ENCODE results near the gene CXCL12. TPM values are rescaled to one million over a fixed set of nuclear protein-coding genes. Genes with fewer than 3 reads are reported as not detected.

The CXCL12 gene
- total and polyA plus RNA-seq, 2 experiments from 2014 or later: 341 to 609 TPM

DNA sequence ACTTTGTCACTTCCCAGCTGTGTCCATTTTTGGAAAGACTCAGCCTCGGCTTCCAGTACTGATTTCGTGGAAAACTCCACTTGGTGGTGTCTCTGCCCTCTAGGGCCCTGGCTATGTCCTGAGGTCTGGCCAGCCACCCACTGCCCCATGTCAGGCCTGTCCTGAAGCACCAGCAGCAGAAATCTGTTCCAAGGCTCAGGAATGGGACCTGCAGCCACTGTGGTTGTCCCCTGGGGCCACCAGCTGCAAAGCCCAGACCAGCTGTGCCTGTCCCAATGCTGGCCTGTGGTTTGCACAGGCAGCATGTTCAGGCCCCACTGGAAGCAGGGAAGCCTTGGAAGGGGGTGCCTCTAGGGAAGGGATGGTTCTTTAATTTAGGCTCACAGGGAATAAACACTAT is 21.2 kb downstream of the CXCL12 start:
- H4K20me1 ChIP-seq (ENCODE audit: insufficient read depth): no peaks in the 10 kb centered on the region
- no peaks in the 10 kb centered on the region for H3K27me3 ChIP-seq (replicated peaks; ENCODE audit: insufficient read depth)
- H3F3A ChIP-seq (ENCODE audit: insufficient read depth): peaks cover 16% of the 10 kb centered on the region; the same call in 1 of the 2 replicates
- H3K36me3 ChIP-seq (ENCODE audit: low read depth): no peaks in the 10 kb centered on the region
- no peak overlapping the region for H3K4me3 ChIP-seq
- H3K4me1 ChIP-seq (ENCODE audit: insufficient read depth): peaks cover 14% of the 10 kb centered on the region; the same call in 1 of the 2 replicates
- H3K9me2 ChIP-seq (ENCODE audit: insufficient read depth): no peaks in the 10 kb centered on the region
- in situ Hi-C loops (cut with MboI): no loop called here
- TF ChIP-seq EZH2 (IDR thresholded peaks at IDR 0.05; ENCODE audit: insufficient read depth, poor library complexity, severe bottlenecking): no peak
- no peak for TF ChIP-seq EZH2phosphoT487 (IDR thresholded peaks at IDR 0.05; ENCODE audit: insufficient read depth, low read depth)
- H3K27ac ChIP-seq: no peak overlapping the region
- no peaks in the 10 kb centered on the region for H3K79me2 ChIP-seq (ENCODE audit: insufficient read depth)
- 89 to 100% methylated on average over 2 of the region's 2 CpGs for WGBS, 2 experiments (ENCODE audit: low coverage in 1 of 2, low lambda C conversion rate in 2 of 2, missing lambda C conversion rate in 2 of 2)
- no peak overlapping the region for H3K4me2 ChIP-seq (ENCODE audit: unreplicated experiment)
- H2AFZ ChIP-seq: no peak overlapping the region
- H3K9ac ChIP-seq: no peak overlapping the region
- H3K9me3 ChIP-seq (ENCODE audit: low read depth): no peaks in the 10 kb centered on the region
- DNase-seq: no peak

DNA sequence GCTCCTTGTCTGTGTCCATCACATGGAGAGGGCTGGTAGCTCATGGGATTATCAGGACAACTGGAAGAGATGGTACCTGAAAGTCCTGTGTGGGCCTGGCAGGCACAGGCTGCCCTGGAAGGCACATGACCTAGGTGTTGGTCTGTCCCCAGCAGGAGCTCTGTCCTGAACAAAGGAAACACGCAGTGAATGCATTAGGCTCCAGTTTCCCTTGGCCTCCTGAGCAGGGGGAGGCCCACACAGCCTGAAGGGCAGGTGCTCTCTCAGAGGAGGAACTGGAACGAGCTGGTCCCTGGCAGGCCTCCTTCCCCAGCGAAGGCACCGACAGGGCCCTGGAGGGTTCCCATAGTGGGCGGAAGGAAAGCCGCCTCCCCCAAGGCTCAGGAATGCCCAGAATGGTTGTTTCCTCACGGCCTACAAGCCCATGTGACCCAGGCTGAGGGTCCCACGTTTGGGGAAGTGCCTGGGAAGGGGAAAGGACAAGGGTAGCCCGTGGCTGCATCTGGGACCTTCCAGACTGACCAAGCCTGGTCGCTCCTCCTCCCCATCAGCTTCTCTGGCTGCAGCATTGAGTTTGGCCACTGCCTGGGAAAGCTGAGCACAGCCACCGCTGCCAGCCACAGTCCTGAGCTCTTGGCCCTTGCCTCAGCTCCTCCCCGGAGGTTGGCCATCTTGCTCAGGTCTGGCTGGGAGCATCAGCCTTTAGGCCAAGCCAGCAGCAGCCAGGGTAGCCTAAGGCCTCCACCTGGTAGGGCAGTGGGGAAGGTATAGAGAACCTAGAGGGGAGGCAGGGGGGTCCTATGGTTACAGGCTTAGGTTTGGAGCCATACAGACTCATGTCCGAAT is 21.8 kb downstream of the CXCL12 start:
- no peaks in the 10 kb centered on the region for H3K9me2 ChIP-seq (ENCODE audit: insufficient read depth)
- no peaks in the 10 kb centered on the region for H3K9me3 ChIP-seq (ENCODE audit: low read depth)
- no peak overlapping the region for H2AFZ ChIP-seq
- H3K27ac ChIP-seq: no peak overlapping the region
- in situ Hi-C loops (cut with MboI): no loop called here
- peaks cover 10% of the 10 kb centered on the region; the same call in 1 of the 2 replicates for H3F3A ChIP-seq (ENCODE audit: insufficient read depth)
- no peak overlapping the region for H3K4me2 ChIP-seq (ENCODE audit: unreplicated experiment)
- H3K27me3 ChIP-seq (replicated peaks; ENCODE audit: insufficient read depth): no peaks in the 10 kb centered on the region
- DNase-seq: no peak
- no peak overlapping the region for H3K4me3 ChIP-seq
- no peaks in the 10 kb centered on the region for H4K20me1 ChIP-seq (ENCODE audit: insufficient read depth)
- H3K9ac ChIP-seq: no peak overlapping the region
- WGBS, 2 experiments (ENCODE audit: low coverage in 1 of 2, low lambda C conversion rate in 2 of 2, missing lambda C conversion rate in 2 of 2): 83 to 84% methylated on average over 12 to 13 of the region's 13 CpGs
- H3K79me2 ChIP-seq (ENCODE audit: insufficient read depth): no peaks in the 10 kb centered on the region
- peaks cover 14% of the 10 kb centered on the region; the same call in 1 of the 2 replicates for H3K4me1 ChIP-seq (ENCODE audit: insufficient read depth)
- TF ChIP-seq EZH2phosphoT487 (IDR thresholded peaks at IDR 0.05; ENCODE audit: insufficient read depth, low read depth): no peak
- no peak for TF ChIP-seq EZH2 (IDR thresholded peaks at IDR 0.05; ENCODE audit: insufficient read depth, poor library complexity, severe bottlenecking)
- no peaks in the 10 kb centered on the region for H3K36me3 ChIP-seq (ENCODE audit: low read depth)

DNA sequence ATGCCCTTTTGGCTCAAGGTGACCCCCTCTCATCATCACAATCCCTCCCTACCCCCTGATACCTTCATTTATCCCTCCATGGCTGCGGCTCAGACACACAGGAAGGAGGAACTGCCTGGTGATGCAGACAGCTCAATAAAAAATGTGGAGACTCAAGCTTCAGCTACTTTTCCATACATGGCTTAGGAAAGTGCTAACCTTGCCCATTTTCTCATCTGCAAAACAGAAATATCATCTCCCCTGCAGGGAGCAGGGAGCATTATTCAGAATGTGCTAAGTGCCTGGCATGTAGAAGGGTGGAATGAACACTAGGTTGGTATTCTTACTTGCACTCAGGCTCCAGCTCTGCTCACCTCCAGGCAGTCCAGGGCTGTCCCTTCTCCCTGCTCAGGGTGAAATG is 23.8 kb downstream of the CXCL12 start:
- H3F3A ChIP-seq (ENCODE audit: insufficient read depth): no peaks in the 10 kb centered on the region
- no peaks in the 10 kb centered on the region for H4K20me1 ChIP-seq (ENCODE audit: insufficient read depth)
- no peaks in the 10 kb centered on the region for H3K79me2 ChIP-seq (ENCODE audit: insufficient read depth)
- TF ChIP-seq EZH2 (IDR thresholded peaks at IDR 0.05; ENCODE audit: insufficient read depth, poor library complexity, severe bottlenecking) (no peak), EZH2phosphoT487 (IDR thresholded peaks at IDR 0.05; ENCODE audit: insufficient read depth, low read depth) (no peak)
- H3K4me1 ChIP-seq (ENCODE audit: insufficient read depth): peaks cover 14% of the 10 kb centered on the region; the same call in 1 of the 2 replicates
- DNase-seq: peak; percentile 65
- H3K27me3 ChIP-seq (replicated peaks; ENCODE audit: insufficient read depth): no peaks in the 10 kb centered on the region
- H3K36me3 ChIP-seq (ENCODE audit: low read depth): no peaks in the 10 kb centered on the region
- H3K9me2 ChIP-seq (ENCODE audit: insufficient read depth): no peaks in the 10 kb centered on the region
- H3K9ac ChIP-seq: no peak overlapping the region
- H2AFZ ChIP-seq: no peak overlapping the region; the same call in 1 of the 2 replicates
- in situ Hi-C loops (cut with MboI): no loop called here
- no peak overlapping the region for H3K27ac ChIP-seq
- 0% methylated on average over 1 of the region's 1 CpG for WGBS, 2 experiments (ENCODE audit: low coverage in 1 of 2, low lambda C conversion rate in 2 of 2, missing lambda C conversion rate in 2 of 2)
- no peak overlapping the region for H3K4me2 ChIP-seq (ENCODE audit: unreplicated experiment)
- no peaks in the 10 kb centered on the region for H3K9me3 ChIP-seq (ENCODE audit: low read depth)
- H3K4me3 ChIP-seq: no peak overlapping the region

DNA sequence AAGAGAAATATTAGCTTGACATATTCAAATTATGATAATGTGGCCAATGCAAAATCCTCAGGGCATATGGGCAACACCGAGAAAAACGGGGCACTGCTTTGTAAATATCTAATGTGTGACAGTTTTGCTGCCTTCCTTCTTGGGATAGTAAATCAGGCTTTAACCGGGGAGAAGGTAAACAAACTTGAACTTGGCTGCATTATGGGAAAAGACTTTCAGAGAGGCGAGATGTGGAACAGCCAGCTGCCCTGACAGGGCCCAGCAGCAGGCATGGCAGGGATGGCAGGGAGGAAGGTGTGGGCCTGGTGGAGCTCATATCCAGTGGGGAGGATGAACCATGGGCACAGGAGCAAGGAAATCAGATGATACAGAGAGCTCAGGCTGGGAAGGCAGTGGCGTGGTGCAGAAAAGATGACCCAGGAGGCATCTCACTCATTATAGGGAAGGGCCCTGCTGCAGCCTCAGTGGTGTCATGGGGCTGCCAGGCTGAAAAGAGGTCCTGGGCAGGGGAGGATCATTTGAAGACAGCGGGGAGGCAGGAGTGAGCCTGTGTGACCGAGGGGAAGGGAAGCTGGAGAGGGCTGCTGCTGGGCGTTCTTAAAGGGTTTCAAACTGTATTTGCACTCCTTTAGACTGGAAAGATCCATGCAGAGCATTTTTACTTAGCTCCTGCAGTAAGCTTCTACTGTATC is 26.7 kb downstream of the CXCL12 start:
- 77 to 78% methylated on average over 8 of the region's 8 CpGs for WGBS, 2 experiments (ENCODE audit: low coverage in 1 of 2, low lambda C conversion rate in 2 of 2, missing lambda C conversion rate in 2 of 2)
- no peak overlapping the region for H3K4me2 ChIP-seq (ENCODE audit: unreplicated experiment)
- H3K36me3 ChIP-seq (ENCODE audit: low read depth): no peaks in the 10 kb centered on the region
- H2AFZ ChIP-seq: no peak overlapping the region
- H3K4me1 ChIP-seq (ENCODE audit: insufficient read depth): peaks cover 14% of the 10 kb centered on the region; the same call in 1 of the 2 replicates
- no peak overlapping the region for H3K9ac ChIP-seq
- H3K79me2 ChIP-seq (ENCODE audit: insufficient read depth): no peaks in the 10 kb centered on the region
- in situ Hi-C loops (cut with MboI): no loop called here
- TF ChIP-seq EZH2 (IDR thresholded peaks at IDR 0.05; ENCODE audit: insufficient read depth, poor library complexity, severe bottlenecking) (no peak), EZH2phosphoT487 (IDR thresholded peaks at IDR 0.05; ENCODE audit: insufficient read depth, low read depth) (no peak)
- no peaks in the 10 kb centered on the region for H3K9me3 ChIP-seq (ENCODE audit: low read depth)
- H3F3A ChIP-seq (ENCODE audit: insufficient read depth): no peaks in the 10 kb centered on the region
- H4K20me1 ChIP-seq (ENCODE audit: insufficient read depth): no peaks in the 10 kb centered on the region
- H3K4me3 ChIP-seq: no peak overlapping the region
- DNase-seq: no peak
- no peaks in the 10 kb centered on the region for H3K9me2 ChIP-seq (ENCODE audit: insufficient read depth)
- H3K27ac ChIP-seq: no peak overlapping the region
- no peaks in the 10 kb centered on the region for H3K27me3 ChIP-seq (replicated peaks; ENCODE audit: insufficient read depth)
